KOPT-K1 (cell line): ENCODE data around the gene SLC38A10.

Experiments used
- H3K27ac ChIP-seq: fragments of 200-600 bp; sonication (generic); 2 replicates; pipeline ENCODE4 v1.5.1; 2016; ENCODE audit warnings: antibody characterized with exemption, mild to moderate bottlenecking, low read depth, low read length; ENCODE audit not compliant: poor library complexity, severe bottlenecking
- H3K36me3 ChIP-seq: fragments of 200-600 bp; sonication (generic); 2 replicates; pipeline ENCODE4 v1.5.1; 2017; ENCODE audit warnings: antibody characterized with exemption, mild to moderate bottlenecking, low read length, moderate library complexity; ENCODE audit not compliant: insufficient read depth
- H3K9me3 ChIP-seq: fragments of 200-600 bp; sonication (generic); 2 replicates; pipeline ENCODE4 v1.5.1; 2017; ENCODE audit warnings: antibody characterized with exemption, low read length, mild to moderate bottlenecking; ENCODE audit not compliant: insufficient read depth, poor library complexity, severe bottlenecking

Gene SLC38A10

DNA sequence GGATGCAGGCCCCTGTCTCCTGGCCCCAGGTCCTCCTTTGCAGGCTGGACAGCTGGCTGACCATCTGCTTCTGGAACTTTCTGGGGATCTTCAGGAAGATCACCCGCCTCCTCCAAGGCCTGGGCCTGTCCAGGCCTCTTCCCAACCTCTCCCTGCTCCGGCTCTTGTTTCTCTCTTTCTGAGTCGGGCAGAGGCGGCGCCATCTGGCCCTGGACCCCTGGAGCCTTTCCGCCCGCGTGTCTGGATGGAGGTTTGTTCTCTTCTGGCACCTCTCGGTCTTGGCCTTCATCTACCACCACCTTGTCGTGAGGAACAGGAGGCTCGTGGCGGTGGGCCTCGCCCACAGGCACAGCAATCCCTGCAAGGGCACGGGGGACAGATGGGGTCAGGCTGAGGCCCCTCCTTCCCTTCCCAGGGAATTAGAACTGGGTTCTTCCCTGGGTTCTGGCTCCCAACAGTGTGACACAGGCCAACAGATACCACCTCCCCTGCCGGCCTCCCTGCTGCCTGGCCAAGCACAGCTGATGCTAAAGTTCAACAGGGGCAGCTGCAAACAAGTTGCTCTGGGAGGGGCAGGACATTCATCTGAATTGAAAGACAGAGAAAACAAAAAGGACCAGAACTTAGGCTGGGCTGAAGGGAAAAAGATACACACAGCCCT is 42.7 kb downstream of the SLC38A10 start:
- peak overlapping the region; percentile 81 for H3K27ac ChIP-seq
- H3K36me3 ChIP-seq = peaks cover 22% of the 10 kb centered on the region
- H3K9me3 ChIP-seq = no peaks in the 10 kb centered on the region

DNA sequence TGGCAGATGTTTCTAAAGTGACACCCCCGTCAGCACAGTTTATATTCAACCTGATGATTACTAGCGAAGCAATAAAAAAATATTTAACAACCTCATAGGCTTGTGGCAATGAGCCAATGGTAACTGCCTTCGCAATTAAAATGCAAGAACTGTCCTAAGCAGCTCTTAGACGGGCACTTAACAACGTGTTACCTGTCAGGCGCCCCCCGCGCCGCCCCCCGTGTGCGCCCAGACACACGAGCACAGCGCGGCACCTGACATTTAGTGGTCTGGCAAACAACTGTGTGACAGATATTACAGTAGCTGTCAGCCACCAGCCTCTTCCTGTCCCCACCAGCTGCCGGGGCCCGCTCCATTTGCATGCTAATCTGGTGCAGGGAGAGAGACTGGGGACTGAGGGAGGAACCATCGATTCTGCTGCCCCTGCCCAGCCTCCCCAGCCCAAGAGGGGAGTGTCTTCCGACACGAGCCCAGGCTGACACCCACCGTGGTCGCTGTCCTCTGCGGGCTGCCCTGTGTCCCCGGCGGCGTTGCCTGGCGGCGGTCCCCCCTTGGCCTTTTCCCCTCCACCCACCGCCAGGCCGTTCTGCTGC is 43.3 kb downstream of the SLC38A10 start:
- Histone ChIP-seq H3K27ac (peak overlapping the region; percentile 81), H3K36me3 (peaks cover 18% of the 10 kb centered on the region), H3K9me3 (no peaks in the 10 kb centered on the region)

DNA sequence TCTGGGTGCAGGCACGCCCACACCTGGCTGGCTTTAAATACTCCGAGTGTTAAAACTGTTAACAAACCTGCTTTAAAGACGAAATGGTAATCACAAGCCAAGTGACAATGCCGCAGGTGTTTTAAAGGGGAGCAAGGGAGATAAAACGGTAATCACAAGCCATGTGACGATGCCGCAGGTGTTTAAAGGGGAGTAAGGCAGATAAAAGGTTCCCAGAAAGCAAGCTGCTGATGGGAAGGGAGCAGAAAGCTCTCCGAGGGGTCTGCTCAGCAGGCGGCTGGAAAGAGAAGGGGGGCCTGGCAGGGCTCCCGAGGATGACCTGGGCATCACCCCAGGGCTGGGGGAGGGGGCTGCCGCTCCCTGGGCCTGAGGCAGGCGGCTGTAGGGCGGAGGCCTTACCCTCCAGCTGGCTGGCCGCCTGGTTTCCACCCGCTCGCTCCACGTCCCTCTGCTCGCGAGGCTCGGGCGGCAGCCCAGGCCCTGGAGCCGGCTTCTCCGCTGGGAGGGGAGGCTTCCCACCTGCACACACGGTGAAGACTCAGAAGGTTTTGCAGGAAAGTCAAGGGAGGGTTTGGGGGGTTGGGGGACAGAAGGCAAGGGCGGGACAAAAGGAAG is 43.9 kb downstream of the SLC38A10 start:
- H3K27ac ChIP-seq = peak overlapping the region; percentile 81
- H3K9me3 ChIP-seq = no peaks in the 10 kb centered on the region
- peaks cover 14% of the 10 kb centered on the region for H3K36me3 ChIP-seq

GRCh38 chr17:81250286-81251093 is 44.6 kb downstream of the SLC38A10 start:
- Histone ChIP-seq H3K36me3 (peaks cover 19% of the 10 kb centered on the region), H3K9me3 (no peaks in the 10 kb centered on the region), H3K27ac (peak overlapping the region; percentile 81)

- Histone ChIP-seq H3K36me3 (peaks cover 30% of the 10 kb centered on the region), H3K27ac (peak overlapping the region; percentile 81), H3K9me3 (no peaks in the 10 kb centered on the region)
Observed at GRCh38 chr17:81249223-81250040, 45.7 kb downstream of the SLC38A10 start.

- no peak overlapping the region for H3K27ac ChIP-seq
- H3K9me3 ChIP-seq = no peaks in the 10 kb centered on the region
- peaks cover 29% of the 10 kb centered on the region for H3K36me3 ChIP-seq
Observed at GRCh38 chr17:81248649-81249048, 46.5 kb downstream of the SLC38A10 start.

- H3K27ac ChIP-seq = no peak overlapping the region
- peaks cover 37% of the 10 kb centered on the region for H3K36me3 ChIP-seq
- no peaks in the 10 kb centered on the region for H3K9me3 ChIP-seq
Observed at GRCh38 chr17:81247339-81247990, 47.6 kb downstream of the SLC38A10 start.

DNA sequence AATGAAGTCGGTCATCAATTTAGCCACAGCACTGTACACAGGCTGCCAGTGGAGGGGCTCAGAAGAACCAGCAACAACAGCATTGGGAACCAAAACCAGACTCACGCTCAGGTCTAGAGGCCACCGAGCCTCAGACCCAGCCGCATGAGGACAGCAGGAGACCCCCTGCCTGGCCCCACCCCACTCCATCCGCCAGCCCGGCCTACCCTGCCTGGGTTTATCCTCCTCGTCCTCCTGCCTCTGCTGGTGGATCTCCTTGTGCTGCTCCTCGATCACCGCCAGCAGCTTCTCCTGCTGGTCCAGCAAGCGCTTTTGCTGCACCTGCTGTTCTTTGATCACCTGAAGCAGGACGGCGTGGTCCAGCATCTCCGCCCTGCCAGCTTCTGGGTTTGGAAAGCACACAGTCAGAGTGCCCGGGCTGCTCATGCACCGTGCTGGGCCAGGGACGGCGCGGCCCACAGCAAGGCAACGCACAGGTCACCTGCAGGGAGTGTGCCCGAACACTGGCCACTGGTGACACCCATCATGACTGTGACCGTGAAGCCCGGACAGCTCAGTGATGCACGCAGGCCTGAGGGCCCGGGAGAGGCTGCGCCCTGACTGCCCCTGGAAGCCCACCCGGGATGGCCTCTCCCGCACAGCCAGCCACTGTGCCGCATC is 48.3 kb downstream of the SLC38A10 start:
- Histone ChIP-seq H3K36me3 (peaks cover 42% of the 10 kb centered on the region), H3K27ac (no peak overlapping the region), H3K9me3 (no peaks in the 10 kb centered on the region)

DNA sequence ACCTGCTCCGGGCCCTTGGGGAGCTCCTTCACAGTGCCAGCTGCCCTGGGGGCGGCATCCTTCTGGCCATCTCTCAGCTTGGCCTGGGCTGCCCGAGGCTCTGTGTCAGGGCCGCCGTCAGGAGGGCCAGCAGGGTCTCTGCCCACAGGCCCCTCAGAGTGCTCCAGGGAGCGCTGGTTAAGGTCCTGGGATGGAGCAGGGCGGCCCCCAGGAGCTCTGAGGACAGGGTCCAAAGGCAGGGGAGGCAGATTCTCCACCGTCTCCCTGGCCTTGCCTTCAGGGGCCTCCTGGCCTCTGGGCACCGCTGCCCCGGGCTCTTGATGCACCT is 48.8 kb downstream of the SLC38A10 start:
- H3K9me3 ChIP-seq = no peaks in the 10 kb centered on the region
- no peak overlapping the region for H3K27ac ChIP-seq
- peaks cover 47% of the 10 kb centered on the region for H3K36me3 ChIP-seq

DNA sequence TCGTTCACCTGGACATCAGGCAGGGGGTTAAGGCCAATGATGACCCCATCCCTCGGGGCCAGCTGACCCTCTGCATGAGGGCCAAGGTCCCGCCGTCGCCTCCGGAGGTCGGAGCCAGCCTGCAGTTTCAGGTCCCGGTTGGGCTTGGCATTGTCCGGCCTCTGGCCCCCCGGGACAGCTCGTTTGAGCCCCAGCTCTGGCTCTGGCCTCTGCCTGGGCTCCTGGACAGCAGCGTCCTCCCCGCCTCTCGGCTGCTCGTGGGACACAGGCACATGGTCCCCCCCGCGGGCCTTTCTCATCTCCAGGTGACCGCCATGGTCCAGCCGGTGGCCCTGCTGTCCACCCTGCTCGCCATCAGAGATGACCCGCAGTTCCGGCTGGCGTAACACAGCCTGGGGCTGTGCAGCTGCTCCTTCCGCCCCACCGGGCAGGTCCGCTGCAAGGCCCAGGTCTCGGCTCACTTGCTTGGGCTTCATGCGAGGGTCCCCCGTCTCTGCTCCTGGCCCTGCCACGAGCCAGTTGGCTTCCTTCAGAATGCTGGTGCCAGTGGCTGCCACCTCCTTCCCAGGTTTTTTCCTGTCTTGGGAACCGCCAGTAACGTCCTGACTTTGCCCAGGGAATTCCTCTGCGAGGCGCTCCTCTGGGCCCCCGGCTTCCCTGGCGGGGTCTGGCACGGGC is 49.3 kb downstream of the SLC38A10 start:
- no peaks in the 10 kb centered on the region for H3K9me3 ChIP-seq
- H3K36me3 ChIP-seq = peaks cover 52% of the 10 kb centered on the region
- no peak overlapping the region for H3K27ac ChIP-seq

GRCh38 chr17:81245024-81245664 is 50.0 kb downstream of the SLC38A10 start:
- Histone ChIP-seq H3K36me3 (peaks cover 55% of the 10 kb centered on the region), H3K27ac (no peak overlapping the region), H3K9me3 (no peaks in the 10 kb centered on the region)

DNA sequence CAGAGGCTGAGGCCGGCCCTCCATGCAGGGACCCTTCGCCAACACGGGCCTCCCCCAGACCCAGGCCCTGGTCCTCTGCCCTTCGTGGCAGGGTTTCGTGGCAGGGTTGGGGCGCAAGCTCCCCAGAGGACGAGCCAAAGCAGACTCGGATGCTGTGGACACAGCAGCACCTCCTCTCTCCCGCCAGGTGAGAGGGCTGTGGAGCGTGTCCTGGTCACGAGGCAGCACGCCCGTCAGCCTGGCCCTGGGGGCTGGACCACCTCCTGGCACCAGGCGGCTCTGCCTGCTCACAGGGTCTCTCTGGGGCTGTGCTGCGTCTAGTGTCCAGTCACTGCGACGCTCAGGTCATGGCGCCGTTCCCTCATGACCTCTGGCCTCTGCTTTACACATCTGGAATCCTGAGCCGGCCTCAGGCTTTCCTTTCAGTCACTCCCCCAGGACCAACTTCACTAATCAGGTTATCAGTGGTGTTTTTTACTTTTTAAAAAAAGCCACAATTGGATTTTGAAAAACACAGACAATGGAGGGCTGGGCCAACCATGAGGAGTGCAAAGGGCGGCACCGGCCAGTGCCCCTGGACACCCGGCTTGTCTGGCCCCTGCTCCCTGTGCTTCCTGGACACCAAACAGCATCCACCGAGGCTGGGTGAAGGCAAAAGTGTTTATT is 50.6 kb downstream of the SLC38A10 start:
- H3K27ac ChIP-seq = no peak overlapping the region
- H3K9me3 ChIP-seq = no peaks in the 10 kb centered on the region
- peaks cover 49% of the 10 kb centered on the region; the same call in 1 of the 2 replicates for H3K36me3 ChIP-seq

DNA sequence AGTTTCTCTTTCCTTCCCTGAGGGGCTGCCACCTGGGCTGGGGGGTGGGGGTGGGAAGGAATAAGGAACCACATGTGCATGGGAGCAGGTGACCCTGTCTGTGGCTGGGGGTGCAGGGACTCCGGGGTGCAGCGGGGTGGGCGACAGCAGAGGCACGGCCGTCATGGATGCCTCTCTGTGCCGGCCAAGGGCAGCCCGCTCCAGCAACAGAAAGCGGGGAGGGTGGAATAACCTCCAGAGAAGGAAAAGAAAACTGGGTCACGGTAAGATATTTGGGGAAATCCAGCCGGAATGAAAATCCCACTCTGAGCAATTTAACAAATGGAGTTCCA is 51.8 kb downstream of the SLC38A10 start:
- Histone ChIP-seq H3K36me3 (peaks cover 47% of the 10 kb centered on the region; the same call in 1 of the 2 replicates), H3K9me3 (no peaks in the 10 kb centered on the region), H3K27ac (no peak overlapping the region)
